Activated B cell treated with CpG ODN at 0.5 μM for 24 hours (primary cell): ENCODE measurements around the gene FAM234A. TPM values are rescaled to one million over a fixed set of nuclear protein-coding genes. Genes with fewer than 3 reads are reported as not detected.

Experiments
- ATAC-seq: fragments of 200-7000 bp; cut with Tn5 transposase; one replicate; pipeline ENCODE4 v1.10.0; 2021; ENCODE audit warnings: low read depth, mild to moderate bottlenecking, moderate library complexity
- CTCF ChIA-PET: fragments of 350-600 bp; sonication (Branson Sonifier 250); formaldehyde crosslinking; loops from one replicate; lab custom pipeline; 2021; ENCODE audit warnings: antibody characterized with exemption; lab: Charles Lee
- POLR2A ChIA-PET: fragments of 350-600 bp; sonication (Branson Sonifier 250); formaldehyde crosslinking; loops from one replicate; lab custom pipeline; 2021; ENCODE audit warnings: antibody characterized with exemption; lab: Charles Lee
- DNase-seq: peaks from one replicate; pipeline ENCODE4 v3.0.0; 2022
- H3K27ac Mint-ChIP-seq: one replicate; pipeline ENCODE4 v1.8.0; 2020; ENCODE audit warnings: mixed read lengths
- H3K27me3 Mint-ChIP-seq: one replicate; pipeline ENCODE4 v1.8.0; 2021; ENCODE audit warnings: mixed read lengths
- H3K36me3 Mint-ChIP-seq: one replicate; pipeline ENCODE4 v1.8.0; 2021; ENCODE audit warnings: low read depth, mixed read lengths
- H3K4me1 Mint-ChIP-seq: one replicate; pipeline ENCODE4 v1.8.0; 2021; ENCODE audit warnings: mixed read lengths
- H3K4me3 Mint-ChIP-seq: one replicate; pipeline ENCODE4 v1.8.0; 2020; ENCODE audit warnings: mild to moderate bottlenecking, mixed read lengths
- H3K9me3 Mint-ChIP-seq: one replicate; pipeline ENCODE4 v1.8.0; 2020; ENCODE audit warnings: mixed read lengths
- intact Hi-C: fragments of 100-400 bp; cut with micrococcal nuclease; formaldehyde crosslinking; loops from one replicate; pipeline ENCODE4 v1.15.1; 2024
- total RNA-seq: library from RNA; stranded (reverse); gene quantifications from 2 replicates; pipeline ENCODE4 v1.2.3, GENCODE V29; 2022
- TF ChIP-seq, protein P1 (sequence below): fragments of 200-600 bp; IDR thresholded peaks from one replicate; pipeline ENCODE4 v1.8.0; 2022; ENCODE audit warnings: antibody characterized with exemption, mild to moderate bottlenecking

Gene FAM234A
- total RNA-seq, 1 donor from 2014 or later = 49.6 TPM

DNA sequence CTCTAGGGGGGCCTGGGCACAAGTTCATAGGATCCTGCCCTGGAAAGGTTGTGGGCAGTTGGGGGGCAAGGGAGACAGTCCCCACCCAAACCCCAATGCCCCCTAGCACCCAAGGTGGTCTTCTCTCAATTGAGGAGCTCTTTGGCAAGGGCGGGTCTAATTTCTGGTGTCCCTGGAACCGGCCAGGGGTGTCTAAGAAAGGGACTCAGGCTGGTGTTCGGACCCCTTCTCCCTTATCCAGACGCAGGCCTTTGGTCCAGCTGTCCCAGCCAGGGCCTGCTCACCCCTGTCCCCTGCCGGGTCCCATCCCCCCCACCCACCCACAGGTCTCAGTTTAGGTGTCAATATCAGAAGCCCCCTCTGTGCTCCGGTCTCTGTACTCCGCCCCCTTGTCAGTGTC is 44.9 kb downstream of the FAM234A start:
- H3K9me3 Mint-ChIP-seq = no peaks in the 10 kb centered on the region
- H3K27me3 Mint-ChIP-seq = peaks cover 14% of the 10 kb centered on the region
- POLR2A ChIA-PET = no interaction called here
- TF ChIP-seq, protein P1, sequence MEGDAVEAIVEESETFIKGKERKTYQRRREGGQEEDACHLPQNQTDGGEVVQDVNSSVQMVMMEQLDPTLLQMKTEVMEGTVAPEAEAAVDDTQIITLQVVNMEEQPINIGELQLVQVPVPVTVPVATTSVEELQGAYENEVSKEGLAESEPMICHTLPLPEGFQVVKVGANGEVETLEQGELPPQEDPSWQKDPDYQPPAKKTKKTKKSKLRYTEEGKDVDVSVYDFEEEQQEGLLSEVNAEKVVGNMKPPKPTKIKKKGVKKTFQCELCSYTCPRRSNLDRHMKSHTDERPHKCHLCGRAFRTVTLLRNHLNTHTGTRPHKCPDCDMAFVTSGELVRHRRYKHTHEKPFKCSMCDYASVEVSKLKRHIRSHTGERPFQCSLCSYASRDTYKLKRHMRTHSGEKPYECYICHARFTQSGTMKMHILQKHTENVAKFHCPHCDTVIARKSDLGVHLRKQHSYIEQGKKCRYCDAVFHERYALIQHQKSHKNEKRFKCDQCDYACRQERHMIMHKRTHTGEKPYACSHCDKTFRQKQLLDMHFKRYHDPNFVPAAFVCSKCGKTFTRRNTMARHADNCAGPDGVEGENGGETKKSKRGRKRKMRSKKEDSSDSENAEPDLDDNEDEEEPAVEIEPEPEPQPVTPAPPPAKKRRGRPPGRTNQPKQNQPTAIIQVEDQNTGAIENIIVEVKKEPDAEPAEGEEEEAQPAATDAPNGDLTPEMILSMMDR = no peak
- H3K36me3 Mint-ChIP-seq = no peaks in the 10 kb centered on the region
- no peak overlapping the region for H3K4me3 Mint-ChIP-seq
- H3K4me1 Mint-ChIP-seq = peaks cover 6% of the 10 kb centered on the region
- CTCF ChIA-PET = no interaction called here
- no peak overlapping the region for H3K27ac Mint-ChIP-seq
- ATAC-seq (no peak), DNase-seq (no peak)
- intact Hi-C loops = no loop called here

DNA sequence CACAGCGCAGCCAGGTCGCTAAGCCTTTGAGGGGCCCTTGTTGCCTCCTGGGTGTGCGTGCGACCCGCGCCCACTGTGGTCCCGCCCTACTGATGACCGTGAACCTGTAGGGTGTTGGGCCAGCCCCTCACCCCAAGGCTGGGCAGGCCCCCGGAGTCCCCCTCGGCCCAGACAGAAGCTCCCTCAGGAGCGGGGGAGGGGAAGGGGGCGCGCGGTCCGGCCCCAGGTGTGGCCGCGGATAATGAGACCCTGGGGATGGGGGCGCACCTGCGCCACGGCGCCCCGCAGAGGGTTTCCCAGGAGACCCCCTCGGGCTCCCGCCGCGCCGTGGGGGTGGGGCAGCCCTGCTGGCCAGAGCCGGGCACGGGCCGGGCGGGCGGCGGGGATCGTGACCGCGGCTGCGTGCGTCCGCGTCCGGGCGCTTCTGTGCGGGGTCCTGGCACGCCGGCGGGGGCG is 45.4 kb downstream of the FAM234A start:
- no peaks in the 10 kb centered on the region for H3K36me3 Mint-ChIP-seq
- ChIA-PET CTCF (no interaction called here), POLR2A (no interaction called here)
- DNase-seq (no peak), ATAC-seq (no peak)
- H3K9me3 Mint-ChIP-seq = no peaks in the 10 kb centered on the region
- intact Hi-C loops = no loop called here
- H3K27ac Mint-ChIP-seq = no peak overlapping the region
- H3K4me3 Mint-ChIP-seq = no peak overlapping the region
- H3K4me1 Mint-ChIP-seq = peaks cover 6% of the 10 kb centered on the region
- TF ChIP-seq, protein P1 = no peak
- peaks cover 14% of the 10 kb centered on the region for H3K27me3 Mint-ChIP-seq

DNA sequence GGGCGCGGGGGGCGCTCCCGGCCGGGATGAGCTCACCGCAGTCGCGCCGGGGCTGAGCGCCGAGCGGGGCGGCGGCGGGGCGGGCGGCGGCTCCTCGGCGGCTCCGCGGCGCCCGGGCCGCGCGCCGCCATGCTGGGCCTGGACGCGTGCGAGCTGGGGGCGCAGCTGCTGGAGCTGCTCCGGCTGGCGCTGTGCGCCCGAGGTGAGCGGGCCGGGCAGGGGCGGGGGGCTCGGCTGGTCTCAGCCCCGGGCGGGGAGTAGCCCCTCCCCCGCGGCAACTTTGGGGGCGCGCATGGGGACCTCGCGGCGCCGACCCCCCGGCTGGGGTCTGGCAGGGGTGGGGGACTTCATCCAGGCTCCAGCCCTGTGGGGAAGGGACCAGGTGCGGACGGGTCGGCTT is 45.9 kb downstream of the FAM234A start, which contains the start of gene ARHGDIG:
TSS of gene ARHGDIG (plus strand) at position 40 of the 400 bp plus-strand sequence. CDS start at position 130, 90 bp downstream.
- no peak within 1 kb of the TSS for H3K27ac Mint-ChIP-seq
- POLR2A ChIA-PET = no interaction called here
- no peak within 1 kb of the TSS for H3K4me3 Mint-ChIP-seq
- TF ChIP-seq, protein P1 = no peak
- CTCF ChIA-PET = no interaction called here
- intact Hi-C loops = no loop called here
- peaks cover 14% of the 10 kb centered on the region for H3K27me3 Mint-ChIP-seq
- H3K4me1 Mint-ChIP-seq = peaks cover 4% of the 10 kb centered on the region
- no peaks in the 10 kb centered on the region for H3K9me3 Mint-ChIP-seq
- ATAC-seq (no peak), DNase-seq (no peak)
- no peaks in the 10 kb centered on the region for H3K36me3 Mint-ChIP-seq

DNA sequence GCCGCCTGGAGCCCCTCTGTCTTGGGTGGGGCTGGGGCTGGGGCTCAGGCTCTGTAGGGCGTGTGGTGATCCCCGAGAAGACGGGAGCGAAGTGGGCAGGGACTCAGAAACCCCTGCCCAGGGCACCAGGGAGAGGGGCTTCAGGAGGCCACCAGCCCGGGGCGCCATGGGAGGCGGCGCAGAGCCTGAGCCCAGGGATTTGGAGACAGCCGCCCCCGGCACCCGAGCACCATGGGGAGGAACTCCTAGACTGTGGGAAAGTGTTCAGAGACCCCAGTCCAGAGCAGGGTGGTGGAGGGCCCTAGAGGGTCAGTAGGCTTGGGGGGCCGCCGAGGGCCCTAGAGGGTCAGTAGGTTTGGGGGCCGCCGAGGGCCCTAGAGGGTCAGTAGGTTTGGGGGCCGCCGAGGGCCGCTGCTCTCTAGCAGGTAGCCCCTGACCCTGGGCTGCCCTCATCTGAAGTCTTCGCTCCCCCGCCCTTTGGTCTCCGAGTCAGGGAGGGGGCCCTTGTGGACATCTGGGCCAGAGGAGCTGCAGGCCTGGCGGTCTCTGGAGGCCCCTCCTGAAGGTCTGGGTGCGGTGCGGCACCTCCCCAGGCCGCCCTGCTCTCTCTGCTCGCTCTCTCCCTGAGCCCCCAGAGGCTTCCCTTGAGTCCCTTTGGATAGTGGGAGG is 46.5 kb downstream of the FAM234A start:
- ChIA-PET POLR2A (no interaction called here), CTCF (no interaction called here)
- DNase-seq (no peak), ATAC-seq (no peak)
- Mint-ChIP-seq H3K4me1 (peaks cover 3% of the 10 kb centered on the region), H3K36me3 (no peaks in the 10 kb centered on the region), H3K27me3 (peaks cover 13% of the 10 kb centered on the region), H3K27ac (no peak overlapping the region), H3K9me3 (no peaks in the 10 kb centered on the region), H3K4me3 (no peak overlapping the region)
- TF ChIP-seq, protein P1 = no peak
- intact Hi-C loops = no loop called here

DNA sequence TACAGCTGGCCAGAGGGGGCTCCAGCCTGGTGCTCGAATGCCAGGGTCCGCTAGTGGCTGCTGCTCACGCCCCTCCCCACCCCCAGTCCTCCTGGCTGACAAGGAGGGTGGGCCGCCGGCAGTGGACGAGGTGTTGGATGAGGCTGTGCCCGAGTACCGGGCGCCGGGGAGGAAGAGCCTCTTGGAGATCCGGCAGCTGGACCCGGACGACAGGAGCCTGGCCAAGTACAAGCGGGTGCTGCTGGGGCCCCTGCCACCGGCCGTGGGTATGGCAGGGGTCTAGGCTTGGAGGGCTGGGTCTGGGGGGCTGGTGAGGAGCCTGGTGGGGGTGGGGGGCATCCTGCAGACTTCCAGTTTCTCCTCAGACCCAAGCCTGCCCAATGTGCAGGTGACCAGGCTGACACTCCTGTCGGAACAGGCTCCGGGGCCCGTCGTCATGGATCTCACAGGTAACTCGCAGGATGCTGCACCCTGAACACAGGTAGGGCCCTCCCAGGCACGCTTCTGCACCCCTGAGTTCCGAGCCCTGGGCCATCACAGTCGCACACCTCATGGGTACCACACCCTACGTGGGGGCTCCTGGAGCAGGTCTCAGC is 47.1 kb downstream of the FAM234A start:
- peaks cover 4% of the 10 kb centered on the region for H3K36me3 Mint-ChIP-seq
- DNase-seq = no peak
- ChIA-PET POLR2A (no interaction called here), CTCF (no interaction called here)
- H3K27me3 Mint-ChIP-seq = peaks cover 11% of the 10 kb centered on the region
- H3K27ac Mint-ChIP-seq = no peak overlapping the region
- no peaks in the 10 kb centered on the region for H3K4me1 Mint-ChIP-seq
- no peak overlapping the region for H3K4me3 Mint-ChIP-seq
- H3K9me3 Mint-ChIP-seq = no peaks in the 10 kb centered on the region
- no peak for ATAC-seq
- TF ChIP-seq, protein P1 = no peak
- intact Hi-C loops = no loop called here
